K562 (cell line): Measurements from ENCODE around the gene FERMT3. TPM values are rescaled to one million over a fixed set of nuclear protein-coding genes. Genes with fewer than 3 reads are reported as not detected.
A peak's percentile ranks its signal among the peaks of the same experiment; 100 is the strongest.

Experiments
- ARID4B ChIP-seq: sonication (generic); formaldehyde crosslinking; IDR thresholded peaks from 2 replicates; pipeline ENCODE4 v1.8.0; 2022; ENCODE audit warnings: mild to moderate bottlenecking, missing genetic modification reagents
- CXXC5 ChIP-seq: fragments of 250-450 bp; sonication (Bioruptor Pico); IDR thresholded peaks from 2 replicates; pipeline ENCODE4 v1.8.0; 2022; ENCODE audit warnings: inconsistent platforms, mild to moderate bottlenecking, moderate library complexity
- FOXP4 ChIP-seq: sonication (generic); formaldehyde crosslinking; IDR thresholded peaks from 2 replicates; pipeline ENCODE4 v1.8.0; 2022; ENCODE audit warnings: mild to moderate bottlenecking, missing genetic modification reagents, borderline replicate concordance
- GMEB1 ChIP-seq: fragments of 250-450 bp; sonication (Bioruptor Pico); IDR thresholded peaks from 2 replicates; pipeline ENCODE4 v1.4.0; 2020; ENCODE audit warnings: mild to moderate bottlenecking
- ZFX ChIP-seq: sonication (generic); formaldehyde crosslinking; IDR thresholded peaks from 2 replicates; pipeline ENCODE4 v1.8.0; 2022; ENCODE audit warnings: mild to moderate bottlenecking, missing genetic modification reagents, moderate library complexity
- ZNF146 ChIP-seq: IDR thresholded peaks from one replicate; pipeline ENCODE4 v1.6.1; 2018; ENCODE audit warnings: missing compliant biosample characterization; ENCODE audit not compliant: unreplicated experiment
- ZNF239 ChIP-seq: fragments of 250-450 bp; sonication (Bioruptor Pico); IDR thresholded peaks from 2 replicates; pipeline ENCODE4 v1.4.0; 2020; ENCODE audit warnings: mild to moderate bottlenecking
- ZNF274 ChIP-seq: IDR thresholded peaks from 2 replicates; pipeline ENCODE4 v1.6.1; 2011; ENCODE audit warnings: low read depth, mild to moderate bottlenecking, low read length, moderate library complexity, borderline replicate concordance
- ZNF384 ChIP-seq: IDR thresholded peaks from 2 replicates; pipeline ENCODE4 v1.6.1; 2012; ENCODE audit warnings: low read depth, low read length, improper control_type of control experiment
- ZNF589 ChIP-seq: fragments of 200-800 bp; sonication (Bioruptor generic); IDR thresholded peaks from 2 replicates; pipeline ENCODE4 v1.6.1; 2016; ENCODE audit warnings: low read depth, missing genetic modification characterization, missing compliant biosample characterization
- polyA plus RNA-seq, 8 experiments: library from polyadenylated mRNA; depleted of rRNA in 4 of 8; stranded (reverse) in 5 of 8; unstranded in 3 of 8; fragments of >200 nt; fragmentation: Nextera tagmentation in 2 of 8; fragmentation: Illumina TruSeq in 1 of 8; extraction: Ambion mirVana in 2 of 8; extraction: Trizol in 1 of 8; gene quantifications; 2 replicates each; pipeline versions ENCODE4 v1.2.1 to v1.2.3, GENCODE V29; 2011 to 2014; ENCODE audit warnings: inconsistent platforms in 1 of 8, missing spikeins in 1 of 8
- total RNA-seq, 7 experiments: library from RNA; depleted of rRNA in 6 of 7; stranded (reverse); fragments of >200 nt in 6 of 7; fragmentation: Illumina TruSeq in 2 of 7; extraction: Trizol in 2 of 7; gene quantifications; 2 replicates each; pipeline versions ENCODE4 v1.2.1 to v1.2.3, GENCODE V29; 2011 to 2021; ENCODE audit warnings: low replicate concordance in 1 of 7
- TF ChIP-seq, protein P1 (sequence below): sonication (generic); formaldehyde crosslinking; IDR thresholded peaks from 2 replicates; pipeline ENCODE4 v1.5.0; 2020; ENCODE audit warnings: missing genetic modification reagents
- TF ChIP-seq, protein P2 (sequence below), 2 experiments: IDR thresholded peaks; 2 replicates each; pipeline ENCODE4 v1.6.1; 2011; ENCODE audit warnings: borderline replicate concordance in 1 of 2, control low read depth in 1 of 2, low read depth in 1 of 2, low read length in 1 of 2, mild to moderate bottlenecking in 1 of 2, mixed read lengths in 1 of 2, moderate library complexity in 1 of 2; ENCODE audit not compliant: insufficient read depth in 1 of 2, insufficient read length in 1 of 2, poor library complexity in 1 of 2, severe bottlenecking in 1 of 2; ENCODE audit errors: extremely low read depth in 1 of 2

Gene FERMT3
- total and polyA plus RNA-seq, 9 of the 15 experiments (the other 6 are each of a cell fraction or from before 2014, with no cell fraction given), result 3.2 to 275 (median 79.7) TPM

- TF ChIP-seq ZFX (CRISPR knock-in tag) (peak; percentile 79; the same call in 1 of the 2 replicates), GMEB1 (CRISPR knock-in tag) (no peak), FOXP4 (CRISPR knock-in tag) (peak; percentile 81; the same call in 1 of the 2 replicates), ARID4B (CRISPR knock-in tag) (peak; percentile 90), ZNF239 (CRISPR knock-in tag) (peak; percentile 17; the same call in 1 of the 2 replicates), ZNF146 (CRISPR knock-in tag) (no peak), ZNF274 (no peak), ZNF384 (no peak), CXXC5 (CRISPR knock-in tag) (peak; percentile 62; the same call in 1 of the 2 replicates), ZNF589 (CRISPR knock-in tag) (peak; percentile 79; the same call in 1 of the 2 replicates)
- TF ChIP-seq, protein P1, sequence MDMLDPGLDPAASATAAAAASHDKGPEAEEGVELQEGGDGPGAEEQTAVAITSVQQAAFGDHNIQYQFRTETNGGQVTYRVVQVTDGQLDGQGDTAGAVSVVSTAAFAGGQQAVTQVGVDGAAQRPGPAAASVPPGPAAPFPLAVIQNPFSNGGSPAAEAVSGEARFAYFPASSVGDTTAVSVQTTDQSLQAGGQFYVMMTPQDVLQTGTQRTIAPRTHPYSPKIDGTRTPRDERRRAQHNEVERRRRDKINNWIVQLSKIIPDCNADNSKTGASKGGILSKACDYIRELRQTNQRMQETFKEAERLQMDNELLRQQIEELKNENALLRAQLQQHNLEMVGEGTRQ (CRISPR knock-in tag), result 0 out of 2 replicates have a peak, but pooled peaks have one; percentile 10
- TF ChIP-seq, protein P2, sequence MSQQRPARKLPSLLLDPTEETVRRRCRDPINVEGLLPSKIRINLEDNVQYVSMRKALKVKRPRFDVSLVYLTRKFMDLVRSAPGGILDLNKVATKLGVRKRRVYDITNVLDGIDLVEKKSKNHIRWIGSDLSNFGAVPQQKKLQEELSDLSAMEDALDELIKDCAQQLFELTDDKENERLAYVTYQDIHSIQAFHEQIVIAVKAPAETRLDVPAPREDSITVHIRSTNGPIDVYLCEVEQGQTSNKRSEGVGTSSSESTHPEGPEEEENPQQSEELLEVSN (IDR thresholded peaks at IDR 0.05; ENCODE audit: borderline replicate concordance in 1 of 2, extremely low read depth in 1 of 2, insufficient read depth in 1 of 2, insufficient read length in 1 of 2, low read depth in 1 of 2, low read length in 1 of 2, poor library complexity in 1 of 2, severe bottlenecking in 1 of 2), result peak in 1 of 2 experiments; percentile 31
These were observed 950 bp downstream of the FERMT3 start (continued) for GRCh38 chr11:64207256-64208085.
